ENCODE data around the gene TMEM223. TPM values are rescaled to one million over a fixed set of nuclear protein-coding genes. Genes with fewer than 3 reads are reported as not detected.
A peak's percentile ranks its signal among the peaks of the same experiment; 100 is the strongest.
"Not testable (repeated sequence)": the region's sequence is repeated elsewhere in the genome, so short reads cannot be mapped to it uniquely, and the experiment has no call there.

The TMEM223 gene
- total RNA-seq, 1 experiment from 2014 or later = 22.6 TPM

GRCh38 chr11:62830904-62831519 is 39.2 kb upstream of the TMEM223 start:
- H4K20me1 ChIP-seq (ENCODE audit: insufficient read depth) = peaks cover 24% of the 10 kb centered on the region
- intact Hi-C loops (cut with micrococcal nuclease; ENCODE audit: unreplicated experiment) = loop anchor here (1.0 to 2.0 kb wide), 2 partner anchors 8 to 44 kb away; partner anchors contain the start of genes TMEM179B and WDR74
- no peaks in the 10 kb centered on the region for H3K27me3 ChIP-seq (ENCODE audit: insufficient read depth, low read depth)
- H3K27ac ChIP-seq = peak overlapping the region; percentile 77
- H3K9me2 ChIP-seq (ENCODE audit: insufficient read depth) = no peaks in the 10 kb centered on the region
- TF ChIP-seq EZH2 (IDR thresholded peaks at IDR 0.05; ENCODE audit: low read depth) (no peak), CTCF (conservative IDR thresholded peaks at IDR 0.05) (no peak)
- H2AFZ ChIP-seq = peak overlapping the region; percentile 76
- POLR2A ChIA-PET (ENCODE audit: unreplicated experiment) = interaction anchor here (0.6 to 0.7 kb wide), 3 partner anchors 10 to 275 kb away, joined by 3 to 5 read pairs (median 3); partner anchors contain the start of genes C11orf98 and CSKMT
- no peaks in the 10 kb centered on the region for H3K9me3 ChIP-seq (ENCODE audit: insufficient read depth, low read depth)
- peak in 1 of 2 experiments; percentile 32 for DNase-seq
- H3K36me3 ChIP-seq (ENCODE audit: low read depth) = peaks cover 30% of the 10 kb centered on the region
- no TSS peak for BruUV-seq (replicated peaks)
- H3K79me2 ChIP-seq (ENCODE audit: low read depth) = peaks cover 57% of the 10 kb centered on the region
- H3K4me2 ChIP-seq = peak overlapping the region; percentile 100
- peak overlapping the region; percentile 100 for H3K4me3 ChIP-seq
- peaks cover 22% of the 10 kb centered on the region for H3K4me1 ChIP-seq (replicated peaks; ENCODE audit: insufficient read depth)
- peaks cover 26% of the 10 kb centered on the region for H3F3A ChIP-seq (ENCODE audit: insufficient read depth, low read depth)
- CTCF ChIA-PET = interaction anchor here (0.5 kb wide), 1 partner anchor 234 kb away, joined by 3 read pairs; no protein-coding TSS in a partner anchor

GRCh38 chr11:62828130-62828529 is 36.3 kb upstream of the TMEM223 start:
- Histone ChIP-seq H3F3A (ENCODE audit: insufficient read depth, low read depth) (peaks cover 13% of the 10 kb centered on the region; the same call in 1 of the 2 replicates), H3K36me3 (ENCODE audit: low read depth) (peaks cover 51% of the 10 kb centered on the region), H4K20me1 (ENCODE audit: insufficient read depth) (peaks cover 24% of the 10 kb centered on the region), H3K4me1 (replicated peaks; ENCODE audit: insufficient read depth) (peaks cover 18% of the 10 kb centered on the region), H3K79me2 (ENCODE audit: low read depth) (peaks cover 46% of the 10 kb centered on the region)
- intact Hi-C loops (cut with micrococcal nuclease; ENCODE audit: unreplicated experiment); H3K4me2 ChIP-seq; H3K4me3 ChIP-seq; H3K27me3 ChIP-seq (ENCODE audit: insufficient read depth, low read depth); H2AFZ ChIP-seq; CTCF ChIA-PET; H3K27ac ChIP-seq; H3K9me2 ChIP-seq (ENCODE audit: insufficient read depth); BruUV-seq (replicated peaks); H3K9me3 ChIP-seq (ENCODE audit: insufficient read depth, low read depth): not testable (repeated sequence)
- POLR2A ChIA-PET (ENCODE audit: unreplicated experiment) = interaction anchor here (0.5 kb wide), 1 partner anchor 1435 kb away, joined by 3 read pairs; no protein-coding TSS in a partner anchor
- peak in 1 of 2 experiments; percentile 33 for DNase-seq

- no peaks in the 10 kb centered on the region for H3K9me2 ChIP-seq (ENCODE audit: insufficient read depth)
- H3K27me3 ChIP-seq (ENCODE audit: insufficient read depth, low read depth) = no peaks in the 10 kb centered on the region
- BruUV-seq (replicated peaks) = no TSS peak
- no peak overlapping the region for H3K27ac ChIP-seq
- peaks cover 18% of the 10 kb centered on the region for H3K79me2 ChIP-seq (ENCODE audit: low read depth)
- no peak overlapping the region for H3K4me3 ChIP-seq
- TF ChIP-seq CTCF (conservative IDR thresholded peaks at IDR 0.05) = no peak
- TF ChIP-seq EZH2 (IDR thresholded peaks at IDR 0.05; ENCODE audit: low read depth) = no peak
- H3K4me1 ChIP-seq (replicated peaks; ENCODE audit: insufficient read depth) = no peaks in the 10 kb centered on the region
- H4K20me1 ChIP-seq (ENCODE audit: insufficient read depth) = peaks cover 15% of the 10 kb centered on the region; the same call in 1 of the 2 replicates
- intact Hi-C loops (cut with micrococcal nuclease; ENCODE audit: unreplicated experiment) = no loop called here
- H2AFZ ChIP-seq = no peak overlapping the region
- no peak overlapping the region for H3K4me2 ChIP-seq
- ChIA-PET POLR2A (ENCODE audit: unreplicated experiment) (no interaction called here), CTCF (no interaction called here)
- H3K9me3 ChIP-seq (ENCODE audit: insufficient read depth, low read depth) = no peaks in the 10 kb centered on the region
- H3F3A ChIP-seq (ENCODE audit: insufficient read depth, low read depth) = peaks cover 23% of the 10 kb centered on the region; the same call in 1 of the 2 replicates
- H3K36me3 ChIP-seq (ENCODE audit: low read depth) = peaks cover 62% of the 10 kb centered on the region
- peak in 1 of 2 experiments; percentile 22 for DNase-seq
Observed at GRCh38 chr11:62823677-62824076, 31.9 kb upstream of the TMEM223 start.
